GM19238 (cell line): ENCODE measurements around the gene SHROOM3.

ENCODE experiments used
- DNase-seq: peaks from one replicate; pipeline ENCODE4 v3.0.0; 2011; ENCODE audit warnings: low spot score; ENCODE audit not compliant: insufficient read length

The SHROOM3 gene

GRCh38 chr4:76623217-76624045, 188.4 kb downstream of the SHROOM3 start:
- no peak for DNase-seq

GRCh38 chr4:76624241-76624681, 189.2 kb downstream of the SHROOM3 start:
- DNase-seq, result no peak

- no peak for DNase-seq
Observed at GRCh38 chr4:76624931-76625715, 190.1 kb downstream of the SHROOM3 start.

GRCh38 chr4:76626686-76627465, 191.8 kb downstream of the SHROOM3 start:
- no peak for DNase-seq

GRCh38 chr4:76628251-76628650, 193.2 kb downstream of the SHROOM3 start:
- DNase-seq, result no peak

- DNase-seq, result no peak
Observed at GRCh38 chr4:76630741-76631140, 195.7 kb downstream of the SHROOM3 start.

- no peak for DNase-seq
Observed at GRCh38 chr4:76634220-76634619, 199.2 kb downstream of the SHROOM3 start.

- DNase-seq, result no peak
Observed at GRCh38 chr4:76637712-76638361, 202.8 kb downstream of the SHROOM3 start.

GRCh38 chr4:76639288-76639687, 204.3 kb downstream of the SHROOM3 start:
- no peak for DNase-seq

GRCh38 chr4:76640353-76640910, 205.4 kb downstream of the SHROOM3 start:
- DNase-seq, result no peak

- DNase-seq, result no peak
Observed at GRCh38 chr4:76641351-76641750, 206.3 kb downstream of the SHROOM3 start.

GRCh38 chr4:76641758-76642157, 206.7 kb downstream of the SHROOM3 start:
- DNase-seq, result no peak

GRCh38 chr4:76644831-76645485, 209.9 kb downstream of the SHROOM3 start:
- DNase-seq, result no peak

- no peak for DNase-seq
Observed at GRCh38 chr4:76649086-76649485, 214.1 kb downstream of the SHROOM3 start.

GRCh38 chr4:76651616-76652015, 216.6 kb downstream of the SHROOM3 start:
- no peak for DNase-seq

GRCh38 chr4:76652389-76652788, 217.4 kb downstream of the SHROOM3 start:
- DNase-seq, result no peak

- no peak for DNase-seq
Observed at GRCh38 chr4:76654084-76654483, 219.1 kb downstream of the SHROOM3 start.

- no peak for DNase-seq
Observed at GRCh38 chr4:76654791-76655190, 219.8 kb downstream of the SHROOM3 start.

GRCh38 chr4:76655566-76656479, 220.8 kb downstream of the SHROOM3 start:
- no peak for DNase-seq
